DOHH2 (cell line): ENCODE data around the gene AMPH.

ENCODE experiments used
- CTCF ChIP-seq: fragments of 200-600 bp; sonication (generic); IDR thresholded peaks from one replicate; pipeline ENCODE4 v1.5.1; 2014; ENCODE audit warnings: antibody characterized with exemption, mild to moderate bottlenecking, low read depth, low read length; ENCODE audit not compliant: poor library complexity, severe bottlenecking
- EZH2phosphoT487 ChIP-seq: fragments of 200-600 bp; sonication (generic); IDR thresholded peaks from 2 replicates; pipeline ENCODE4 v1.6.1; 2017; ENCODE audit warnings: borderline replicate concordance, mild to moderate bottlenecking, antibody characterized with exemption, low read length, moderate library complexity, mixed read lengths

GRCh38 chr7:38461887-38462286 is 169.3 kb downstream of the AMPH start:
- TF ChIP-seq CTCF (no peak), EZH2phosphoT487 (no peak)
